B cell (primary cell): ENCODE data around the gene ABCD1. TPM values are rescaled to one million over a fixed set of nuclear protein-coding genes. Genes with fewer than 3 reads are reported as not detected.

ENCODE experiments used
- ATAC-seq: fragments of 200-7000 bp; cut with Tn5 transposase; one replicate; pipeline ENCODE4 v1.10.0; 2021; ENCODE audit warnings: low read depth, mild to moderate bottlenecking, moderate number of reproducible peaks, moderate library complexity
- CTCF ChIA-PET: fragments of 350-600 bp; sonication (Branson Sonifier 250); formaldehyde crosslinking; loops from one replicate; lab custom pipeline; 2021; ENCODE audit warnings: antibody characterized with exemption, inconsistent platforms; lab: Charles Lee
- POLR2A ChIA-PET: fragments of 350-600 bp; sonication (Branson Sonifier 250); formaldehyde crosslinking; loops from one replicate; lab custom pipeline; 2021; ENCODE audit warnings: antibody characterized with exemption; lab: Charles Lee
- DNase-seq: peaks from one replicate; pipeline ENCODE4 v3.0.0; 2013
- H2AFZ ChIP-seq: 2 replicates; pipeline ENCODE4 v1.6.1; 2012; ENCODE audit warnings: mild to moderate bottlenecking, low read depth, low read length; ENCODE audit not compliant: insufficient read depth, poor library complexity, severe bottlenecking
- H3K27ac ChIP-seq, 2 donors: 1 replicate in 1 of 2; 2 replicates in 1 of 2; pipeline ENCODE4 v1.5.1; 2012 to 2013; ENCODE audit warnings: low read length in 2 of 2, mild to moderate bottlenecking in 2 of 2, moderate library complexity in 1 of 2
- H3K27me3 ChIP-seq, 4 experiments: fragments of 200-600 bp in 1 of 4; sonication (generic) in 1 of 4; replicated peaks in 1 of 4; 1 replicate in 2 of 4; 2 replicates in 2 of 4; pipeline versions ENCODE4 v1.6.1 to v1.7.0; 2013 to 2016; ENCODE audit warnings: low read length in 3 of 4, mild to moderate bottlenecking in 2 of 4, mixed read lengths in 1 of 4, moderate library complexity in 1 of 4; ENCODE audit not compliant: insufficient read depth in 4 of 4, control insufficient read depth in 3 of 4; ENCODE audit errors: control extremely low read depth in 1 of 4
- H3K36me3 ChIP-seq, 2 experiments: replicated peaks in 1 of 2; 1 replicate in 1 of 2; 2 replicates in 1 of 2; pipeline versions ENCODE4 v1.6.1 to v1.7.1; 2013; ENCODE audit warnings: low read length in 1 of 2; ENCODE audit not compliant: insufficient read depth in 2 of 2, control insufficient read depth in 1 of 2; ENCODE audit errors: control extremely low read depth in 1 of 2, extremely low read depth in 1 of 2
- H3K4me1 ChIP-seq, 2 donors: fragments of 200-600 bp in 1 of 2; sonication (generic) in 1 of 2; 1 replicate in 1 of 2; 2 replicates in 1 of 2; pipeline versions ENCODE4 v1.5.1 to v1.6.1; 2013 to 2017; ENCODE audit warnings: low read length in 2 of 2; ENCODE audit not compliant: control insufficient read depth in 2 of 2, insufficient read depth in 2 of 2
- H3K4me2 ChIP-seq: replicated peaks from 2 replicates; pipeline ENCODE3; 2012; ENCODE audit warnings: mild to moderate bottlenecking, low read depth, low read length; ENCODE audit not compliant: poor library complexity, severe bottlenecking
- H3K4me3 ChIP-seq, 5 experiments: fragments of 200-600 bp in 1 of 5; sonication (generic) in 1 of 5; 1 replicate in 3 of 5; 2 replicates in 2 of 5; pipeline versions ENCODE4 v1.5.1 to v1.7.0; 2011 to 2016; ENCODE audit warnings: low read length in 4 of 5, mild to moderate bottlenecking in 4 of 5, low read depth in 2 of 5, control low read depth in 1 of 5, moderate library complexity in 1 of 5; ENCODE audit not compliant: insufficient read depth in 1 of 5; ENCODE audit errors: control extremely low read depth in 1 of 5, extremely low read depth in 1 of 5
- H3K79me2 ChIP-seq: fragments of 200-600 bp; sonication (generic); one replicate; pipeline ENCODE4 v1.6.0; 2016; ENCODE audit warnings: low read length; ENCODE audit not compliant: control insufficient read depth, insufficient read depth
- H3K9ac ChIP-seq: fragments of 200-600 bp; sonication (generic); 2 replicates; pipeline ENCODE4 v1.6.1; 2017; ENCODE audit warnings: mild to moderate bottlenecking, low read length, moderate library complexity
- H3K9me3 ChIP-seq, 3 donors: one replicate each; pipeline versions ENCODE4 v1.6.1 to v1.7.1; 2013; ENCODE audit warnings: low read length in 2 of 3; ENCODE audit not compliant: control insufficient read depth in 2 of 3, insufficient read depth in 1 of 3; ENCODE audit errors: control extremely low read depth in 1 of 3
- H4K20me1 ChIP-seq: 2 replicates; pipeline ENCODE4 v1.6.0; 2012; ENCODE audit warnings: mild to moderate bottlenecking, low read length; ENCODE audit not compliant: insufficient read depth, control insufficient read depth, poor library complexity, severe bottlenecking
- H3K27ac Mint-ChIP-seq: one replicate; pipeline ENCODE4 v1.8.0; 2021; ENCODE audit warnings: mixed read lengths
- H3K27me3 Mint-ChIP-seq: one replicate; pipeline ENCODE4 v1.8.0; 2021; ENCODE audit warnings: mixed read lengths
- H3K4me1 Mint-ChIP-seq: one replicate; pipeline ENCODE4 v1.8.0; 2021; ENCODE audit warnings: mixed read lengths
- H3K4me3 Mint-ChIP-seq: one replicate; pipeline ENCODE4 v1.8.0; 2021; ENCODE audit warnings: mixed read lengths
- H3K9me3 Mint-ChIP-seq: one replicate; pipeline ENCODE4 v1.8.0; 2022; ENCODE audit warnings: mixed read lengths; ENCODE audit not compliant: insufficient read depth
- EZH2 ChIP-seq: IDR thresholded peaks from 2 replicates; pipeline ENCODE4 v1.6.1; 2012; ENCODE audit warnings: borderline replicate concordance, low read depth, mild to moderate bottlenecking, moderate library complexity, low read length; ENCODE audit not compliant: insufficient read depth, poor library complexity, severe bottlenecking
- WGBS: methylation state at CpG from one replicate; pipeline ENCODE4 v1.1.5; 2013; ENCODE audit warnings: missing lambda C conversion rate; ENCODE audit not compliant: insufficient coverage; 5-methylcytosine and 5-hydroxymethylcytosine counted together
- intact Hi-C: fragments of 100-400 bp; cut with micrococcal nuclease; formaldehyde crosslinking; loops from one replicate; pipeline ENCODE4 v1.10.0; 2022
- polyA plus RNA-seq: library from polyadenylated mRNA; depleted of rRNA; stranded (reverse); fragments of >200 nt; gene quantifications from 2 replicates; pipeline ENCODE4 v1.2.3, GENCODE V29; 2012
- total RNA-seq, 2 donors: library from RNA; stranded (reverse); fragments of 120-200 nt in 1 of 2; gene quantifications; 1 replicate in 1 of 2; 2 replicates in 1 of 2; pipeline versions ENCODE4 v1.2.3 to v1.2.4, GENCODE V29; 2013 to 2022
- TF ChIP-seq, protein P1 (sequence below): fragments of 200-600 bp; IDR thresholded peaks from one replicate; pipeline ENCODE4 v1.8.0; 2022; ENCODE audit warnings: antibody characterized with exemption, mild to moderate bottlenecking

Gene ABCD1
- total and polyA plus RNA-seq, 2 donors (not counting 1 experiment from before 2014, with no cell fraction given) = 9.7 to 12.2 TPM

DNA sequence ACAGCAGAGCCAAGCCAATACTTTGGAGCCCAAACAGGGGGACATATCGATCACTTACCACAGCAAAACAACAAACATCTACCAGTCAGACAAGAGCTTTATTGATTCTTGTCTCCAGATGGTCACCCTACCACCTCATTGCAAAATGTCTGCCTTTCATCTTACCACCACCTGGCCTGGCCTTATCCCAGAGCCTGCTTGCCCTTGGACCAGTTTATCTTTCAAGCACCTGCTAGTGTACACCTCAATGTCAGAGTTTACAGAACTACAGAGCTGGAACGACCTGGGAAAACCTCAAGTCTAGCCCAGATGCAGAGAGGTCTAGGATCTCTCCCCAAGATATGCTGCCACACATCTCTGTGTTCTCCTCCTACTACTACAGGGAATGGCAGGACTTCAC lies 5.0 kb upstream of the ABCD1 start:
- H3K4me3 Mint-ChIP-seq = no peak overlapping the region

DNA sequence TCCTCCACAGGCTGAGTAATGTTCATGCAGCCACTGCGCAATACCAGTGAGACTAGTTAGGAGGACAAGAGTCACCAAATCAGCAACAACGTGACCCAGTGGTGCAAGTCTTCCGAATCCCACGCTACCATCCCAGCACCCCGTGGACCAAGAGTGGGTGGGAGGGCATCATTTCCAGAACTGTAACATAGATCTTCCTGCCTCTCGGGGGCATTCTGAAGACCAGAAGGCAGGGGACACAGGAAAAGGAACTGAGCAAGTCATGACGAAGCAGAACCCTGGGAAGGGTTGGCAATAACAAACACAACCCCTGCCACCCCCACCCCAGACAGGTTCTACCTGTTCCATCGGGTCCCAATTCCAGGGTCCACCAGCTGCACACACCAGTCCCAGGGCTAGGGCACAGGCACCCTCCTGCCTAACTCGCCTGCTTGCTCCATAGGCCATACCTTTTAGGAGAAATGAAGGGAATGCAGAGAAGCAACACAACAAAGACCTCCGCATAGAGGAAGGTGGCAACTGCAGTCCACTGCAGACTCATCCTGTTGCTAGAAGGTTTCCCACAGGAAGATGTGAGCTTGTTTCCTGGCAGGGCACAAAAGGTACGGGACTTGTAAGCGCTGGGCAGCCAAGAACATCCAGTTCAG lies 1.8 kb upstream of the ABCD1 start:
- no peak for TF ChIP-seq EZH2
- TF ChIP-seq, protein P1, sequence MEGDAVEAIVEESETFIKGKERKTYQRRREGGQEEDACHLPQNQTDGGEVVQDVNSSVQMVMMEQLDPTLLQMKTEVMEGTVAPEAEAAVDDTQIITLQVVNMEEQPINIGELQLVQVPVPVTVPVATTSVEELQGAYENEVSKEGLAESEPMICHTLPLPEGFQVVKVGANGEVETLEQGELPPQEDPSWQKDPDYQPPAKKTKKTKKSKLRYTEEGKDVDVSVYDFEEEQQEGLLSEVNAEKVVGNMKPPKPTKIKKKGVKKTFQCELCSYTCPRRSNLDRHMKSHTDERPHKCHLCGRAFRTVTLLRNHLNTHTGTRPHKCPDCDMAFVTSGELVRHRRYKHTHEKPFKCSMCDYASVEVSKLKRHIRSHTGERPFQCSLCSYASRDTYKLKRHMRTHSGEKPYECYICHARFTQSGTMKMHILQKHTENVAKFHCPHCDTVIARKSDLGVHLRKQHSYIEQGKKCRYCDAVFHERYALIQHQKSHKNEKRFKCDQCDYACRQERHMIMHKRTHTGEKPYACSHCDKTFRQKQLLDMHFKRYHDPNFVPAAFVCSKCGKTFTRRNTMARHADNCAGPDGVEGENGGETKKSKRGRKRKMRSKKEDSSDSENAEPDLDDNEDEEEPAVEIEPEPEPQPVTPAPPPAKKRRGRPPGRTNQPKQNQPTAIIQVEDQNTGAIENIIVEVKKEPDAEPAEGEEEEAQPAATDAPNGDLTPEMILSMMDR = no peak
- WGBS = 0% methylated on average over 1 of the region's 12 CpGs
- ATAC-seq (no peak), DNase-seq (no peak)
- Mint-ChIP-seq H3K27me3 (no peaks in the 10 kb centered on the region), H3K4me3 (peak overlapping the region; percentile 88), H3K27ac (peak overlapping the region; percentile 92), H3K9me3 (no peaks in the 10 kb centered on the region), H3K4me1 (peaks cover 38% of the 10 kb centered on the region)
- Histone ChIP-seq H3K9ac (peak overlapping the region; percentile 71), H3K4me3 (peak overlapping the region; percentile 22 to 74 (median 60)), H3K36me3 (peaks cover 0 to 31% of the 10 kb centered on the region in 2 experiments), H3K9me3 (no peaks in the 10 kb centered on the region), H4K20me1 (peaks cover 37% of the 10 kb centered on the region), H3K27ac (peak overlapping the region; percentile 2 to 63), H3K4me2 (peak overlapping the region; percentile 75), H3K27me3 (no peaks in the 10 kb centered on the region), H3K79me2 (peaks cover 67% of the 10 kb centered on the region), H2AFZ (peak overlapping the region; percentile 64), H3K4me1 (peaks cover 36% of the 10 kb centered on the region in 2 donors)
- POLR2A ChIA-PET = no interaction called here
- CTCF ChIA-PET = no interaction called here
- intact Hi-C loops = no loop called here

More for the DNA sequence above, 5.0 kb upstream of the ABCD1 start:
- ATAC-seq (no peak), DNase-seq (no peak)
- Mint-ChIP-seq H3K27me3 (no peaks in the 10 kb centered on the region), H3K9me3 (no peaks in the 10 kb centered on the region), H3K27ac (no peak overlapping the region), H3K4me1 (peaks cover 17% of the 10 kb centered on the region)
- Histone ChIP-seq H3K27me3 (no peaks in the 10 kb centered on the region), H3K9ac (no peak overlapping the region), H4K20me1 (peaks cover 64% of the 10 kb centered on the region), H3K79me2 (peaks cover 72% of the 10 kb centered on the region), H3K4me2 (no peak overlapping the region), H3K4me1 (peaks cover 10 to 11% of the 10 kb centered on the region in 2 donors), H3K4me3 (no peak overlapping the region), H3K36me3 (peaks cover 3 to 47% of the 10 kb centered on the region in 2 experiments), H3K9me3 (no peaks in the 10 kb centered on the region), H3K27ac (no peak overlapping the region), H2AFZ (no peak overlapping the region)
- WGBS = 60% methylated on average over 1 of the region's 2 CpGs
- intact Hi-C loops = no loop called here
- POLR2A ChIA-PET = no interaction called here
- CTCF ChIA-PET = no interaction called here
- TF ChIP-seq EZH2 = no peak
- TF ChIP-seq, protein P1 = no peak
